Neural progenitor cell (in vitro differentiated cells): ENCODE data around the gene ENC1. TPM values are rescaled to one million over a fixed set of nuclear protein-coding genes. Genes with fewer than 3 reads are reported as not detected.

Experiments
- DNase-seq: peaks from one replicate; pipeline ENCODE4 v3.0.0-alpha.2; 2016; ENCODE audit warnings: low spot score
- H2AFZ ChIP-seq: fragments of 200-600 bp; sonication (generic); replicated peaks from 2 replicates; pipeline ENCODE4 v1.6.1; 2016; ENCODE audit warnings: antibody characterized with exemption
- H3F3A ChIP-seq: fragments of 200-600 bp; sonication (generic); 2 replicates; pipeline ENCODE4 v1.6.1; 2016; ENCODE audit warnings: antibody characterized with exemption, low read depth
- H3K27ac ChIP-seq: fragments of 200-600 bp; sonication (generic); 2 replicates; pipeline ENCODE4 v1.5.1; 2016; ENCODE audit warnings: mild to moderate bottlenecking
- H3K27me3 ChIP-seq: fragments of 200-600 bp; sonication (generic); 2 replicates; pipeline ENCODE4 v1.6.1; 2016; ENCODE audit warnings: mild to moderate bottlenecking, moderate library complexity
- H3K36me3 ChIP-seq: fragments of 200-600 bp; sonication (generic); 2 replicates; pipeline ENCODE4 v1.5.1; 2016
- H3K4me1 ChIP-seq: fragments of 200-600 bp; sonication (generic); 2 replicates; pipeline ENCODE4 v1.6.1; 2016; ENCODE audit warnings: mixed run types
- H3K4me2 ChIP-seq: fragments of 200-600 bp; sonication (generic); 2 replicates; pipeline ENCODE4 v1.6.1; 2016
- H3K4me3 ChIP-seq: fragments of 200-600 bp; sonication (generic); 2 replicates; pipeline ENCODE4 v1.5.1; 2016
- H3K79me2 ChIP-seq: fragments of 200-600 bp; sonication (generic); 2 replicates; pipeline ENCODE4 v1.6.1; 2016; ENCODE audit warnings: low read depth
- H3K9ac ChIP-seq: fragments of 200-600 bp; sonication (generic); 2 replicates; pipeline ENCODE4 v1.6.1; 2016
- H3K9me3 ChIP-seq: fragments of 200-600 bp; sonication (generic); 2 replicates; pipeline ENCODE4 v1.5.1; 2016; ENCODE audit warnings: low read depth
- H4K20me1 ChIP-seq: fragments of 200-600 bp; sonication (generic); 2 replicates; pipeline ENCODE4 v1.6.1; 2016; ENCODE audit warnings: low read depth
- H3K27ac Mint-ChIP-seq: 3 replicates; pipeline ENCODE4 v1.8.0; 2021; ENCODE audit warnings: mixed read lengths
- H3K27me3 Mint-ChIP-seq: 2 replicates; pipeline ENCODE4 v1.8.0; 2022; ENCODE audit warnings: low read depth, mild to moderate bottlenecking, inconsistent platforms, moderate library complexity, mixed read lengths; ENCODE audit not compliant: insufficient read depth
- H3K36me3 Mint-ChIP-seq: 3 replicates; pipeline ENCODE4 v1.8.0; 2021; ENCODE audit warnings: mixed read lengths
- H3K4me1 Mint-ChIP-seq: 3 replicates; pipeline ENCODE4 v1.8.0; 2021; ENCODE audit warnings: mixed read lengths
- H3K4me3 Mint-ChIP-seq: 3 replicates; pipeline ENCODE4 v1.8.0; 2021; ENCODE audit warnings: mild to moderate bottlenecking, moderate library complexity, mixed read lengths
- H3K9me3 Mint-ChIP-seq: 3 replicates; pipeline ENCODE4 v1.8.0; 2020; ENCODE audit warnings: mixed read lengths
- EZH2 ChIP-seq: fragments of 200-600 bp; sonication (generic); IDR thresholded peaks from 2 replicates; pipeline ENCODE4 v1.6.1; 2017; ENCODE audit warnings: antibody characterized with exemption, mild to moderate bottlenecking, moderate library complexity
- EZH2phosphoT487 ChIP-seq: fragments of 200-600 bp; sonication (generic); IDR thresholded peaks from 2 replicates; pipeline ENCODE4 v1.6.1; 2017; ENCODE audit warnings: antibody characterized with exemption
- total RNA-seq: library from RNA; depleted of rRNA; stranded (reverse); fragments of >200 nt; gene quantifications from 2 replicates; pipeline ENCODE4 v1.2.3, GENCODE V29; 2015; ENCODE audit warnings: low replicate concordance
- TF ChIP-seq, protein P1 (sequence below): fragments of 200-600 bp; sonication (generic); IDR thresholded peaks from 2 replicates; pipeline ENCODE4 v1.5.1; 2017; ENCODE audit warnings: antibody characterized with exemption, mild to moderate bottlenecking

ENC1 gene
- total RNA-seq, 1 donor from 2014 or later: 73.8 TPM

DNA sequence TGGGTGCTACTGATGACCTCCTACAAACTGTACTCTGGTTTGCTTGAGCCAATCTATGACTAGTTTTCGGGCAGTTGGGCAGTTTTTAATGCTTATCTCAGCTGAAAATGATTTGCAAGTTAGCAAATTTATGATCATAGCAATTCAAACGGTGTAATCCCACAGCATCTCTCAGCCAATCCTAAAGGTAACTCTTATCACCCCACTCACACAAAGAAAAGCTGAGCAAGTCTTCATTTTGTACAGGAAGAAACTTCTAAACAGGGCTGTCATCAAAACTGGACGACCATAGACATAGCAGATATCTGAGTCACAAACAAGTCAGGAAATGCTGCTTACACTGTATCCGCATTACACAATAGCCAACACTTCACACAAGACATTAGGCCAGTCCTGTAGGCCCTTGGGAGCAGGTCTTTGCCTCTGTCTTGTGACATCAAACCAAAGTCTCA is 2.6 kb upstream of the ENC1 start:
- Mint-ChIP-seq H3K27ac (no peak overlapping the region), H3K27me3 (peaks cover 5% of the 10 kb centered on the region), H3K4me1 (peaks cover 34% of the 10 kb centered on the region), H3K36me3 (no peaks in the 10 kb centered on the region), H3K9me3 (no peaks in the 10 kb centered on the region), H3K4me3 (no peak overlapping the region)
- no peak for DNase-seq
- H3K27me3 ChIP-seq: no peaks in the 10 kb centered on the region
- peaks cover 23% of the 10 kb centered on the region for H3K79me2 ChIP-seq
- TF ChIP-seq, protein P1, sequence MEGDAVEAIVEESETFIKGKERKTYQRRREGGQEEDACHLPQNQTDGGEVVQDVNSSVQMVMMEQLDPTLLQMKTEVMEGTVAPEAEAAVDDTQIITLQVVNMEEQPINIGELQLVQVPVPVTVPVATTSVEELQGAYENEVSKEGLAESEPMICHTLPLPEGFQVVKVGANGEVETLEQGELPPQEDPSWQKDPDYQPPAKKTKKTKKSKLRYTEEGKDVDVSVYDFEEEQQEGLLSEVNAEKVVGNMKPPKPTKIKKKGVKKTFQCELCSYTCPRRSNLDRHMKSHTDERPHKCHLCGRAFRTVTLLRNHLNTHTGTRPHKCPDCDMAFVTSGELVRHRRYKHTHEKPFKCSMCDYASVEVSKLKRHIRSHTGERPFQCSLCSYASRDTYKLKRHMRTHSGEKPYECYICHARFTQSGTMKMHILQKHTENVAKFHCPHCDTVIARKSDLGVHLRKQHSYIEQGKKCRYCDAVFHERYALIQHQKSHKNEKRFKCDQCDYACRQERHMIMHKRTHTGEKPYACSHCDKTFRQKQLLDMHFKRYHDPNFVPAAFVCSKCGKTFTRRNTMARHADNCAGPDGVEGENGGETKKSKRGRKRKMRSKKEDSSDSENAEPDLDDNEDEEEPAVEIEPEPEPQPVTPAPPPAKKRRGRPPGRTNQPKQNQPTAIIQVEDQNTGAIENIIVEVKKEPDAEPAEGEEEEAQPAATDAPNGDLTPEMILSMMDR: no peak
- TF ChIP-seq EZH2: no peak
- no peak for TF ChIP-seq EZH2phosphoT487
- H3K4me1 ChIP-seq: peaks cover 24% of the 10 kb centered on the region
- peaks cover 17% of the 10 kb centered on the region for H3F3A ChIP-seq
- no peaks in the 10 kb centered on the region for H3K36me3 ChIP-seq
- peaks cover 21% of the 10 kb centered on the region for H4K20me1 ChIP-seq
- H2AFZ ChIP-seq: no peak overlapping the region
- no peaks in the 10 kb centered on the region for H3K9me3 ChIP-seq
- no peak overlapping the region for H3K4me2 ChIP-seq
- no peak overlapping the region for H3K27ac ChIP-seq
- H3K9ac ChIP-seq: no peak overlapping the region
- no peak overlapping the region for H3K4me3 ChIP-seq

DNA sequence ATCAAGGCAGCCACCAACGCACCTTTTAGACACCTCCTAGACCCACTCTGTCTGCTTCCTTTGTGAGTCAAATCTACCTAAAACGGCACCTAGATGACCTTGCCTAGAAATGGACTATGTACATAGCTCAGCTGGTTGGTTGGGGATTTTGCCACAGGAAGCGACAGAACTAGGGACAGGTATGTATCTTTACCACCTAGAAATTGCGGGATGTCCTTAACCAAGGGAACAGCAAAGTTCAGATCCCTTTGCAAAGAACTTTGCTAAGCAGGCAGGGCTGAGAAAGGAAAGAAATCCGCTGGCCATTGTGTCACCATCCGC is 2.0 kb upstream of the ENC1 start:
- Histone ChIP-seq H4K20me1 (peaks cover 28% of the 10 kb centered on the region), H3K9me3 (no peaks in the 10 kb centered on the region), H3K4me1 (peaks cover 29% of the 10 kb centered on the region), H3K9ac (no peak overlapping the region), H3K4me3 (no peak overlapping the region), H3K36me3 (no peaks in the 10 kb centered on the region), H3K27ac (no peak overlapping the region), H2AFZ (peak overlapping the region; percentile 77), H3F3A (peaks cover 17% of the 10 kb centered on the region), H3K27me3 (no peaks in the 10 kb centered on the region), H3K4me2 (peak overlapping the region; percentile 91), H3K79me2 (peaks cover 29% of the 10 kb centered on the region)
- no peak overlapping the region for H3K4me3 Mint-ChIP-seq
- H3K36me3 Mint-ChIP-seq: no peaks in the 10 kb centered on the region
- peaks cover 5% of the 10 kb centered on the region for H3K27me3 Mint-ChIP-seq
- TF ChIP-seq EZH2: no peak
- DNase-seq: no peak
- H3K9me3 Mint-ChIP-seq: no peaks in the 10 kb centered on the region
- no peak overlapping the region for H3K27ac Mint-ChIP-seq
- peaks cover 40% of the 10 kb centered on the region for H3K4me1 Mint-ChIP-seq

DNA sequence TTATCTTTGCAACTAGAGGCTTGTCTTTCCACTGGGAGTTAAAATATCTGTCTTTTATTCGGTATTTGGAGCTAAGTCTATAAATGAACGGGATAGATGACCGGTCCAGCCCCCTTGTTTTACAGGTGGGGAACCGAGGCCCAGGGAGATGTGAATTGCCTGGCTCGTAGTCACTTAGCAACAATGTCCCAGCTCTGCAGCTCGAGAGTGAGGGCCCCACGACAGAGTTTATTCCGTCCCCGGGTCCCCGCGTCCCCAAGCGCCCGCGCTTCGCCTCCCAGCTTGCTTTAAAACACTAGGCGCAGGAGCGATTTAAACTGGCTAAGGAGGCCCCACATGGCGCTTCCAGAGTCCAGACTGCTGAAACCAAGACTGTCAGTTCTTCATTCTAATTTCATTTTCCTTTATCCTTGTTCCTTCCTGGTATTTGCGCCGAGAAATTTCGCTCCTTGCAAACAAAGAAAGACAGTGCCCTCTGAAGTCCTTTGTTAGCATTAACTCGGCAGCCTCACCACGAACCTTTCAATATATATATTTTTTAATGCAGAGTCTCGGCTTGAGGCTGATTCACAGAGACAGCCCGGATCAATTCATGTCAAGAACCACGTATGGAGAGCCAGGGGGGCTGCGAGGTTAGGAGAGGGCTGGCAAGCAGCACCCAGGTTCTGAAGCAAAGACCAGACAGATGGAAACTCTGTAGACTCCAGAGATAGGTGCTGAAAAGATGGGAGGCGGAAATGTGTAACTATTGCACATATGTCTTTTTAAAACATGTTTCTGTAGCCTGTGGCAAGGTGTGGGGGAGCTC is 1.4 kb upstream of the ENC1 start:
- H3K4me3 ChIP-seq: peak overlapping the region; percentile 96
- H3K4me2 ChIP-seq: peak overlapping the region; percentile 91
- H3K4me1 Mint-ChIP-seq: peaks cover 40% of the 10 kb centered on the region
- H3K9me3 Mint-ChIP-seq: no peaks in the 10 kb centered on the region
- H3K9me3 ChIP-seq: no peaks in the 10 kb centered on the region
- peaks cover 5% of the 10 kb centered on the region for H3K27me3 Mint-ChIP-seq
- peak overlapping the region; percentile 94 for H3K27ac Mint-ChIP-seq
- peak overlapping the region; percentile 77 for H2AFZ ChIP-seq
- H3K4me1 ChIP-seq: peaks cover 28% of the 10 kb centered on the region
- H3K4me3 Mint-ChIP-seq: peak overlapping the region; percentile 96
- TF ChIP-seq EZH2phosphoT487: no peak
- TF ChIP-seq, protein P1: peak; percentile 37
- peaks cover 3% of the 10 kb centered on the region for H3K36me3 Mint-ChIP-seq
- H3K27ac ChIP-seq: no peak overlapping the region
- H3K36me3 ChIP-seq: no peaks in the 10 kb centered on the region
- no peak overlapping the region for H3K9ac ChIP-seq
- H4K20me1 ChIP-seq: peaks cover 33% of the 10 kb centered on the region
- peaks cover 13% of the 10 kb centered on the region for H3F3A ChIP-seq
- peak; percentile 55 for DNase-seq
- H3K27me3 ChIP-seq: no peaks in the 10 kb centered on the region
- peaks cover 35% of the 10 kb centered on the region for H3K79me2 ChIP-seq
